ENCODE results near the gene CHRD. TPM values are rescaled to one million over a fixed set of nuclear protein-coding genes. Genes with fewer than 3 reads are reported as not detected.

The CHRD gene
- total and polyA plus RNA-seq, 8 donors, result 5.2 to 27.2 (median 7.0) TPM

DNA sequence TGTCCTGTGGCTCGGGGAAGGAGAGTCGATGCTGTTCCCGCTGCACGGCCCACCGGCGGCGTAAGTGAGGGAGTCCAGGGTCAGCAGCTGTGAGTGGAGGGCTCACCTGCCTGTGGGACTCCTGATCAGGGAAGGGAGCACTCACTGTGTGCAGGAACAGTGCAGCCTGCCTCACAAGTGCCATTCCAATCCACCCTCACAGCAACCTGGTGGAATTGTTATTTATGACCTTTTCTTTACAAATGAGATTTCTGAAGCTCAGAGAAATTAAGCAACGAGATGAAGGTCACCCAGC, 9.0 kb downstream of the CHRD start:
- intact Hi-C loops (cut with DNase I; ENCODE audit: low total_unique reads), result no loop called here
- Histone ChIP-seq H3K27ac (no peak overlapping the region), H3K4me3 (no peak overlapping the region), H3K36me3 (peaks cover 0 to 45% (median 20%) of the 10 kb centered on the region in 4 donors), H3K9me3 (no peaks in the 10 kb centered on the region), H3K4me1 (no peaks in the 10 kb centered on the region), H3K27me3 (peaks cover 0 to 9% (median 0%) of the 10 kb centered on the region in 3 donors)
- DNase-seq, result no peak
- TF ChIP-seq EP300 (IDR thresholded peaks at IDR 0.05), result no peak
- no peak for TF ChIP-seq POLR2AphosphoS5 (IDR thresholded peaks at IDR 0.05)
- TF ChIP-seq POLR2A (IDR thresholded peaks at IDR 0.05), result no peak
- TF ChIP-seq, protein P1, sequence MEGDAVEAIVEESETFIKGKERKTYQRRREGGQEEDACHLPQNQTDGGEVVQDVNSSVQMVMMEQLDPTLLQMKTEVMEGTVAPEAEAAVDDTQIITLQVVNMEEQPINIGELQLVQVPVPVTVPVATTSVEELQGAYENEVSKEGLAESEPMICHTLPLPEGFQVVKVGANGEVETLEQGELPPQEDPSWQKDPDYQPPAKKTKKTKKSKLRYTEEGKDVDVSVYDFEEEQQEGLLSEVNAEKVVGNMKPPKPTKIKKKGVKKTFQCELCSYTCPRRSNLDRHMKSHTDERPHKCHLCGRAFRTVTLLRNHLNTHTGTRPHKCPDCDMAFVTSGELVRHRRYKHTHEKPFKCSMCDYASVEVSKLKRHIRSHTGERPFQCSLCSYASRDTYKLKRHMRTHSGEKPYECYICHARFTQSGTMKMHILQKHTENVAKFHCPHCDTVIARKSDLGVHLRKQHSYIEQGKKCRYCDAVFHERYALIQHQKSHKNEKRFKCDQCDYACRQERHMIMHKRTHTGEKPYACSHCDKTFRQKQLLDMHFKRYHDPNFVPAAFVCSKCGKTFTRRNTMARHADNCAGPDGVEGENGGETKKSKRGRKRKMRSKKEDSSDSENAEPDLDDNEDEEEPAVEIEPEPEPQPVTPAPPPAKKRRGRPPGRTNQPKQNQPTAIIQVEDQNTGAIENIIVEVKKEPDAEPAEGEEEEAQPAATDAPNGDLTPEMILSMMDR (IDR thresholded peaks at IDR 0.05), result no peak
- 72 to 82% (median 78%) methylated on average over 5 to 8 of the region's 8 CpGs for WGBS, 5 donors

DNA sequence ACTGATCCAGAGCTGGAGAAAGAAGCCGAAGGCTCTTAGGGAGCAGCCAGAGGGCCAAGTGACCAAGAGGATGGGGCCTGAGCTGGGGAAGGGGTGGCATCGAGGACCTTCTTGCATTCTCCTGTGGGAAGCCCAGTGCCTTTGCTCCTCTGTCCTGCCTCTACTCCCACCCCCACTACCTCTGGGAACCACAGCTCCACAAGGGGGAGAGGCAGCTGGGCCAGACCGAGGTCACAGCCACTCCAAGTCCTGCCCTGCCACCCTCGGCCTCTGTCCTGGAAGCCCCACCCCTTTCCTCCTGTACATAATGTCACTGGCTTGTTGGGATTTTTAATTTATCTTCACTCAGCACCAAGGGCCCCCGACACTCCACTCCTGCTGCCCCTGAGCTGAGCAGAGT, 9.5 kb downstream of the CHRD start:
- Histone ChIP-seq H3K9me3 (no peaks in the 10 kb centered on the region), H3K4me3 (no peak overlapping the region), H3K36me3 (peaks cover 0 to 43% (median 20%) of the 10 kb centered on the region in 4 donors), H3K27me3 (peaks cover 0 to 9% (median 0%) of the 10 kb centered on the region in 3 donors), H3K4me1 (no peaks in the 10 kb centered on the region), H3K27ac (no peak overlapping the region)
- DNase-seq, result no peak
- intact Hi-C loops (cut with DNase I; ENCODE audit: low total_unique reads), result no loop called here
- TF ChIP-seq EP300 (IDR thresholded peaks at IDR 0.05) (no peak), POLR2AphosphoS5 (IDR thresholded peaks at IDR 0.05) (no peak), POLR2A (IDR thresholded peaks at IDR 0.05) (no peak)
- TF ChIP-seq, protein P1 (IDR thresholded peaks at IDR 0.05), result no peak
- WGBS, 5 donors, result 44 to 52% (median 47%) methylated on average over 4 to 5 of the region's 5 CpGs

DNA sequence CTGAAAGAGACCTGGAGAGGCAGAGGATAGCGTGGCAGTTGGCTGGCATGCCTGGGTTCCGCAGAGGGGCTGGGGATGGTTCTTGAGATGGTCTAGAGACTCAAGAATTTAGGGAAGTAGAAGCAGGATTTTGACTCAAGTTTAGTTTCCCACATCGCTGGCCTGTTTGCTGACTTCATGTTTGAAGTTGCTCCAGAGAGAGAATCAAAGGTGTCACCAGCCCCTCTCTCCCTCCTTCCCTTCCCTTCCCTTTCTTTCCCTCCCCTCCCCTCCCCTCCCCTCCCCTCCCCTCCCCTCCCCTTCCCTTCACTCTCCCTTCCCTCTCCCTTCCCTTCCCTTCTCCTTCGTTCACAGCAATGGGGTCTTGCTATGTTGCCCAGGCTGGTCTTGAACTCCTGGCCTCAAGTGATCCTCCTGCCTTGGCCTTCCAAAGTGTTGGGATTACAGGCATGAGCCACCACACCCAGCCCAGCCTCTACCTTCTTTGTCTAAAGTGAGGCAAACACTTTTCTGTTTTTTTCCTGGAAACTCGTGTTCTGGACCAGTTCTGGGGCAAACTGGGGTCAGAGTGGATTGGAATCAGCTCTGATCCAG, 10.2 kb downstream of the CHRD start:
- 79 to 88% (median 88%) methylated on average over 4 to 5 of the region's 5 CpGs for WGBS, 5 donors
- intact Hi-C loops (cut with DNase I; ENCODE audit: low total_unique reads), result no loop called here

DNA sequence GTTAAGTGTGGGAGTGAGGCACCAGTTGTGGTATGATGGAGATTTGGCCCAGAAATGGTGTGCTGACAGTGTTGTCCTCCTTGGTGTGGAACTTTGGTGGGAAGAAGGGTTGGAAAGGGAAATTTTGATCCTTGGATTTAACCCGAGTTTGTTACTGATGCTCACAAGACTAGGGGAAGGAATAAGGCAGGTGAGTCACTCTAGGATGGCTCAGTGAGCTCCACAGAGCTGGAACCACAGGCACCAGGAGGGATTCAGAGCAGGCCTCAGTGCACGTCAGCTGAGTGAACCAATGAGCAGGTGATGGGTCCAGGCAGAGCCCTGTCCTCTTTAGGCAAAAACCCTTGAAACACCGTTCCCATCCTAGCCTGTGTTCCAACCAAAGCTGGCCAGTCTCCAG, 11.4 kb downstream of the CHRD start:
- Histone ChIP-seq H3K4me1 (no peaks in the 10 kb centered on the region), H3K36me3 (peaks cover 0 to 29% (median 14%) of the 10 kb centered on the region in 4 donors), H3K27ac (no peak overlapping the region), H3K27me3 (peaks cover 0 to 4% (median 0%) of the 10 kb centered on the region in 3 donors), H3K9me3 (no peaks in the 10 kb centered on the region), H3K4me3 (no peak overlapping the region)
- no peak for DNase-seq
- intact Hi-C loops (cut with DNase I; ENCODE audit: low total_unique reads), result no loop called here
- TF ChIP-seq POLR2AphosphoS5 (IDR thresholded peaks at IDR 0.05), result no peak
- no peak for TF ChIP-seq EP300 (IDR thresholded peaks at IDR 0.05)
- TF ChIP-seq, protein P1 (IDR thresholded peaks at IDR 0.05), result no peak
- no peak for TF ChIP-seq POLR2A (IDR thresholded peaks at IDR 0.05)
- WGBS, 5 donors, result 75 to 89% (median 87%) methylated on average over 3 of the region's 3 CpGs

More for the DNA sequence above, 10.2 kb downstream of the CHRD start:
- H3K27me3 ChIP-seq, result peaks cover 0 to 9% (median 0%) of the 10 kb centered on the region in 3 donors
- H3K4me1 ChIP-seq, result no peaks in the 10 kb centered on the region
- H3K4me3 ChIP-seq, result no peak overlapping the region
- peaks cover 0 to 36% (median 18%) of the 10 kb centered on the region in 4 donors for H3K36me3 ChIP-seq
- no peak overlapping the region for H3K27ac ChIP-seq
- TF ChIP-seq POLR2AphosphoS5 (IDR thresholded peaks at IDR 0.05), result no peak
- TF ChIP-seq, protein P1 (IDR thresholded peaks at IDR 0.05), result no peak
- no peak for TF ChIP-seq EP300 (IDR thresholded peaks at IDR 0.05)
- no peak for TF ChIP-seq POLR2A (IDR thresholded peaks at IDR 0.05)
- no peaks in the 10 kb centered on the region for H3K9me3 ChIP-seq
- DNase-seq, result no peak

Measured in stomach (tissue), 9 donors.